Fibroblast of skin of left quadriceps (primary cell): Measurements from ENCODE around the gene PODXL2.

Source experiments
- DNase-seq, 2 experiments: peaks; one replicate each; pipeline ENCODE4 v3.0.0-alpha.2; 2013; ENCODE audit warnings: low read depth in 2 of 2

Gene PODXL2

GRCh38 chr3:127606086-127606805, 22.7 kb upstream of the PODXL2 start:
- DNase-seq, result no peak

GRCh38 chr3:127606981-127607595, 21.9 kb upstream of the PODXL2 start:
- DNase-seq, result no peak

- no peak for DNase-seq
Observed at GRCh38 chr3:127607675-127608361, 21.2 kb upstream of the PODXL2 start.

- DNase-seq, result no peak
Observed at GRCh38 chr3:127608362-127608718, 20.6 kb upstream of the PODXL2 start.

- no peak for DNase-seq
Observed at GRCh38 chr3:127610105-127610504, 18.9 kb upstream of the PODXL2 start.

- DNase-seq, result no peak
Observed at GRCh38 chr3:127611251-127611650, 17.7 kb upstream of the PODXL2 start.

- DNase-seq, result no peak
Observed at GRCh38 chr3:127612966-127613365, 16.0 kb upstream of the PODXL2 start.

- DNase-seq, result no peak
Observed at GRCh38 chr3:127613406-127613805, 15.6 kb upstream of the PODXL2 start.

GRCh38 chr3:127614928-127615589, 13.9 kb upstream of the PODXL2 start:
- no peak for DNase-seq

GRCh38 chr3:127615631-127616305, 13.2 kb upstream of the PODXL2 start:
- DNase-seq, result no peak

GRCh38 chr3:127616836-127617605, 12.0 kb upstream of the PODXL2 start:
- no peak for DNase-seq

GRCh38 chr3:127618891-127619290, 10.1 kb upstream of the PODXL2 start:
- DNase-seq, result no peak

GRCh38 chr3:127620637-127621375, 8.2 kb upstream of the PODXL2 start:
- DNase-seq, result no peak

GRCh38 chr3:127622031-127622430, 7.0 kb upstream of the PODXL2 start:
- no peak for DNase-seq

GRCh38 chr3:127622772-127623576, 6.0 kb upstream of the PODXL2 start:
- no peak for DNase-seq

GRCh38 chr3:127624063-127624462, 4.9 kb upstream of the PODXL2 start:
- no peak for DNase-seq

- DNase-seq, result peak; percentile 12 to 36
Observed at GRCh38 chr3:127625821-127626220, 3.2 kb upstream of the PODXL2 start.

GRCh38 chr3:127628426-127628787, 578 bp upstream of the PODXL2 start:
- no peak for DNase-seq

GRCh38 chr3:127629467-127630403, 750 bp downstream of the PODXL2 start:
- no peak for DNase-seq
